ENCODE measurements around the gene VTCN1. TPM values are rescaled to one million over a fixed set of nuclear protein-coding genes. Genes with fewer than 3 reads are reported as not detected.

VTCN1 gene
- total RNA-seq, 2 donors from 2014 or later = not detected

DNA sequence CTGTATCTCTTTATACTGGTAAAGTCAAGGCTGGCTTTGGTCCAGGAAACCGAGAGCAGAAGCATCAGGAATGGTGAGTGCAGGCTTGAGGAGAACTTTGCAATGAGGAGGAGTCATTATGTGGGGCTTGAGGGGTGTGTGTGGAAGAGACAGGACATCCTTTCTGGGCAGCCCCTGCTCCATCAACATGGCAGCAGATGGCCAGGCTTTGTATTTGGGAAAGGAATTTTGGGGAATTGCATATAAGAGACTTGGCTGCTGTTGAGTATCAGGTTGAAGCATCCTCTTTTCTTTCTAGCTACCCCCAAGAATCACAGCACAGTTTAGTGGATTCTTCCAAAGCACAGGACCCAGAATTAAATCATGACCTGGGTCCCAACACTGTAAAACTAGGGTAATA, 33.4 kb downstream of the VTCN1 start:
- DNase-seq = no peak
- TF ChIP-seq CTCF (IDR thresholded peaks at IDR 0.05) = no peak
- Histone ChIP-seq H3K4me1 (no peaks in the 10 kb centered on the region), H3K27me3 (no peaks in the 10 kb centered on the region), H3K36me3 (no peaks in the 10 kb centered on the region), H3K9ac (ENCODE audit: low read depth in 2 of 2, low read length in 2 of 2) (no peak overlapping the region), H3K9me3 (no peaks in the 10 kb centered on the region), H3K27ac (no peak overlapping the region), H3K4me3 (no peak overlapping the region)
- intact Hi-C loops (cut with DNase I) = no loop called here

DNA sequence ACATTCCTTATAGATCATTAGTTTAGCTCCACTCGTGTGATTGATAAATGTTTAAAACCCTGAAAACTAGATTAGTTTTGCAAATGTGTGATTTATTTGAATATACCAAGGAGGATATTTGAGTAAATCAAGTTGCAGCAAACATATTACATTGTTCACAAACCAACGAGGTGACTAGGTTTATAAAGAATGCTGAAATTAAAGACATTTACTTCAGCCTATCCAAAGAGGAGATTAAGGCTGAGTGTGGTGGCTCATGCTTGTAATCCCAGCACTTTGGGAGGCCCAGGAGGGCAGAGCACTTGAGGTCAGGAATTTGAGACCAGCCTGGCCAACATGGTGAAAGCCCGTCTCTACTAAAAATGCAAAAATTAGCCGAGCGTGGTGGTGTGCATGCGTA, 34.1 kb downstream of the VTCN1 start:
- Histone ChIP-seq H3K27me3 (no peaks in the 10 kb centered on the region), H3K9ac (ENCODE audit: low read depth in 2 of 2, low read length in 2 of 2) (no peak overlapping the region), H3K36me3 (no peaks in the 10 kb centered on the region), H3K9me3 (no peaks in the 10 kb centered on the region), H3K27ac (no peak overlapping the region), H3K4me1 (no peaks in the 10 kb centered on the region), H3K4me3 (no peak overlapping the region)
- DNase-seq = no peak
- no peak for TF ChIP-seq CTCF (IDR thresholded peaks at IDR 0.05)
- intact Hi-C loops (cut with DNase I) = no loop called here

GRCh38 chr1:117174851-117175250, 35.9 kb downstream of the VTCN1 start:
- no peak for DNase-seq
- H3K9ac ChIP-seq (ENCODE audit: low read depth in 2 of 2, low read length in 2 of 2) = no peak overlapping the region
- no peaks in the 10 kb centered on the region for H3K27me3 ChIP-seq
- intact Hi-C loops (cut with DNase I) = no loop called here
- no peak for TF ChIP-seq CTCF (IDR thresholded peaks at IDR 0.05)
- H3K27ac ChIP-seq = no peak overlapping the region
- no peak overlapping the region for H3K4me3 ChIP-seq
- H3K4me1 ChIP-seq = no peaks in the 10 kb centered on the region
- no peaks in the 10 kb centered on the region for H3K9me3 ChIP-seq
- H3K36me3 ChIP-seq = no peaks in the 10 kb centered on the region

DNA sequence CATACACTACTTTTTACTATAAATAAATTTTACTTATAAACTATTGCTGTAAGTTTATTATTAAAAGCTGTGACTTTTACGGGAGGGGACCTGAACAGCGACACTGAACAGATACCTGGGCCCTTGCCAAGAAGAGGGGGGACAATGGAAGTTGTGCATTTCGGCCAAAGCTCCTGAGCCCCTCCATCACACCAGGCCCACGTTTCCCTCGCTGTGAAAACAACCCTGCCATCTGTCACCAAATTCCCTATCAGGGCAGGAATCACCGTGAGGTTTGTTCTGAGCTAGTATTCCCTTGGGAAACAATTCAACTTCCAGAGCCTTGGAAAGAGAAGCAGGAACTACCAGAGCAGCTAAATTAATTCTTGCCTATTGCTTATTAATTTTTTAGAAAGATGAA, 37.0 kb downstream of the VTCN1 start:
- Histone ChIP-seq H3K36me3 (no peaks in the 10 kb centered on the region), H3K9me3 (no peaks in the 10 kb centered on the region), H3K27me3 (no peaks in the 10 kb centered on the region), H3K4me1 (no peaks in the 10 kb centered on the region), H3K4me3 (no peak overlapping the region), H3K27ac (no peak overlapping the region), H3K9ac (ENCODE audit: low read depth in 2 of 2, low read length in 2 of 2) (no peak overlapping the region)
- no peak for TF ChIP-seq CTCF (IDR thresholded peaks at IDR 0.05)
- DNase-seq = no peak
- intact Hi-C loops (cut with DNase I) = no loop called here

DNA sequence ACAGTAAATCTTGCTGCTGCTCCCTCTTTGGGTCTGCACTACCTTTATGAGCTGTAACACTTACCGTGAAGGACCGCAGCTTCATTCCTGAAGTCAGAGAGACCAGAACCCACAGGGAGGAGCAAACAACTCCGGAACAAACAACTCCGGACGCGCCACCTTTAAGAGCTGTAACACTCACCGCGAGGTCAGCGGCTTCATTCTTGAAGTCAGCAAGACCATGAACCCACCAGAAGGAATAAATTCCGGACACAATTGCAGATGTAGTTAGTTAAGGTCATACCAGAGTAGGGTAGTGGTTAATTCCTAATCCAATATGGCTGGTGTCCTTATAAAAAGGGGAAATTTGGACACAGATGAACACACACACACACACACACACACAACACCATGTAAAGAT, 37.7 kb downstream of the VTCN1 start:
- no peak overlapping the region for H3K9ac ChIP-seq (ENCODE audit: low read depth in 2 of 2, low read length in 2 of 2)
- no peaks in the 10 kb centered on the region for H3K4me1 ChIP-seq
- H3K4me3 ChIP-seq = no peak overlapping the region
- TF ChIP-seq CTCF (IDR thresholded peaks at IDR 0.05) = no peak
- no peaks in the 10 kb centered on the region for H3K27me3 ChIP-seq
- H3K36me3 ChIP-seq = no peaks in the 10 kb centered on the region
- no peaks in the 10 kb centered on the region for H3K9me3 ChIP-seq
- intact Hi-C loops (cut with DNase I) = no loop called here
- DNase-seq = no peak
- no peak overlapping the region for H3K27ac ChIP-seq

Data from colonic mucosa (tissue), 4 donors.